Measurements from ENCODE around the gene CLIC6.
A peak's percentile ranks its signal among the peaks of the same experiment; 100 is the strongest.

The CLIC6 gene

GRCh38 chr21:34668803-34669148 lies at the start of gene CLIC6:
Gene CLIC6 (plus strand): TSS chr21:34668994. CDS start chr21:34669389, 395 bp downstream.
- no peak for DNase-seq

- no peak for DNase-seq
Observed at GRCh38 chr21:34619841-34620665, 48.7 kb upstream of the CLIC6 start.

- no peak for DNase-seq
Observed at GRCh38 chr21:34621434-34622350, 47.1 kb upstream of the CLIC6 start.

GRCh38 chr21:34623516-34623915 lies 45.3 kb upstream of the CLIC6 start:
- no peak for DNase-seq

- DNase-seq, result no peak
Observed at GRCh38 chr21:34625030-34625593, 43.7 kb upstream of the CLIC6 start.

GRCh38 chr21:34626131-34626530 lies 42.7 kb upstream of the CLIC6 start:
- DNase-seq, result no peak

- DNase-seq, result peak; percentile 2
Observed at GRCh38 chr21:34630536-34631143, 38.2 kb upstream of the CLIC6 start.

GRCh38 chr21:34632498-34632897 lies 36.3 kb upstream of the CLIC6 start:
- no peak for DNase-seq

GRCh38 chr21:34635307-34635706 lies 33.5 kb upstream of the CLIC6 start:
- no peak for DNase-seq

- DNase-seq, result no peak
Observed at GRCh38 chr21:34636961-34637360, 31.8 kb upstream of the CLIC6 start.

- no peak for DNase-seq
Observed at GRCh38 chr21:34639250-34639649, 29.5 kb upstream of the CLIC6 start.

GRCh38 chr21:34639882-34640788 lies 28.7 kb upstream of the CLIC6 start:
- no peak for DNase-seq

- no peak for DNase-seq
Observed at GRCh38 chr21:34640858-34641257, 27.9 kb upstream of the CLIC6 start.

GRCh38 chr21:34642211-34643075 lies 26.4 kb upstream of the CLIC6 start:
- no peak for DNase-seq

- DNase-seq, result no peak
Observed at GRCh38 chr21:34644825-34645224, 24.0 kb upstream of the CLIC6 start.

- no peak for DNase-seq
Observed at GRCh38 chr21:34647555-34647954, 21.2 kb upstream of the CLIC6 start.

- no peak for DNase-seq
Observed at GRCh38 chr21:34648739-34649297, 20.0 kb upstream of the CLIC6 start.

- no peak for DNase-seq
Observed at GRCh38 chr21:34649400-34649799, 19.4 kb upstream of the CLIC6 start.

GRCh38 chr21:34650861-34651431 lies 17.8 kb upstream of the CLIC6 start:
- DNase-seq, result no peak

- no peak for DNase-seq
Observed at GRCh38 chr21:34651642-34652041, 17.2 kb upstream of the CLIC6 start.
